Mesenchymal stem cell (in vitro differentiated cells and primary cell): ENCODE results near the gene SKAP2.
"Not testable (repeated sequence)": the region's sequence is repeated elsewhere in the genome, so short reads cannot be mapped to it uniquely, and the experiment has no call there.

Experiments
- DNase-seq: peaks from one replicate; pipeline ENCODE4 v3.0.0-alpha.2; 2013
- H2AFZ ChIP-seq: one replicate; pipeline ENCODE4 v1.6.1; 2013; ENCODE audit warnings: low read depth, mild to moderate bottlenecking, control low read depth, inconsistent platforms, low read length, moderate library complexity
- H2AK5ac ChIP-seq: 2 replicates; pipeline ENCODE4 v1.6.1; 2013; ENCODE audit warnings: low read length, moderate library complexity, mild to moderate bottlenecking, inconsistent platforms; ENCODE audit not compliant: severe bottlenecking
- H2BK120ac ChIP-seq: one replicate; pipeline ENCODE4 v1.6.1; 2013; ENCODE audit warnings: low read depth, mild to moderate bottlenecking, inconsistent platforms, low read length, moderate library complexity
- H2BK12ac ChIP-seq, 2 experiments: one replicate each; pipeline ENCODE4 v1.6.1; 2013; ENCODE audit warnings: inconsistent platforms in 2 of 2, low read length in 2 of 2, mild to moderate bottlenecking in 2 of 2, moderate library complexity in 2 of 2, control low read depth in 1 of 2
- H2BK15ac ChIP-seq: one replicate; pipeline ENCODE4 v1.6.1; 2013; ENCODE audit warnings: mild to moderate bottlenecking, low read depth, inconsistent platforms; ENCODE audit not compliant: poor library complexity, severe bottlenecking
- H2BK5ac ChIP-seq: 2 replicates; pipeline ENCODE4 v1.6.1; 2013; ENCODE audit warnings: low read depth, mild to moderate bottlenecking, low read length, control low read depth, inconsistent platforms; ENCODE audit not compliant: poor library complexity, severe bottlenecking
- H3K14ac ChIP-seq, 2 experiments: one replicate each; pipeline ENCODE4 v1.6.1; 2013; ENCODE audit warnings: inconsistent platforms in 2 of 2, low read length in 2 of 2, control low read depth in 1 of 2, mild to moderate bottlenecking in 1 of 2, moderate library complexity in 1 of 2
- H3K18ac ChIP-seq, 2 experiments: one replicate each; pipeline ENCODE4 v1.6.1; 2013; ENCODE audit warnings: inconsistent platforms in 2 of 2, low read length in 2 of 2, control low read depth in 1 of 2, low read depth in 1 of 2, mild to moderate bottlenecking in 1 of 2
- H3K23ac ChIP-seq, 2 experiments: one replicate each; pipeline ENCODE4 v1.6.1; 2013; ENCODE audit warnings: inconsistent platforms in 2 of 2, low read length in 2 of 2, mild to moderate bottlenecking in 2 of 2, moderate library complexity in 2 of 2, control low read depth in 1 of 2
- H3K27ac ChIP-seq: 2 replicates; pipeline ENCODE4 v1.5.1; 2013; ENCODE audit warnings: mild to moderate bottlenecking, moderate library complexity, low read length, control low read depth, inconsistent platforms; ENCODE audit not compliant: poor library complexity, severe bottlenecking
- H3K27me3 ChIP-seq, 2 experiments: 2 replicates each; pipeline versions ENCODE4 v1.6.1 to v1.7.0; 2013; ENCODE audit warnings: low read length in 2 of 2, mild to moderate bottlenecking in 2 of 2, moderate library complexity in 2 of 2, control low read depth in 1 of 2, inconsistent platforms in 1 of 2; ENCODE audit not compliant: control insufficient read depth in 1 of 2, insufficient read depth in 1 of 2
- H3K36me3 ChIP-seq, 2 experiments: 2 replicates each; pipeline versions ENCODE4 v1.6.1 to v1.7.0; 2013; ENCODE audit warnings: low read length in 2 of 2, control low read depth in 1 of 2, inconsistent platforms in 1 of 2, low read depth in 1 of 2, mild to moderate bottlenecking in 1 of 2; ENCODE audit not compliant: insufficient read depth in 2 of 2, control insufficient read depth in 1 of 2
- H3K4ac ChIP-seq, 2 experiments: one replicate each; pipeline ENCODE4 v1.6.1; 2013; ENCODE audit warnings: inconsistent platforms in 2 of 2, low read length in 2 of 2, mild to moderate bottlenecking in 2 of 2, moderate library complexity in 2 of 2, control low read depth in 1 of 2, low read depth in 1 of 2
- H3K4me1 ChIP-seq: 2 replicates; pipeline ENCODE4 v1.6.1; 2013; ENCODE audit warnings: low read depth, low read length, control low read depth; ENCODE audit not compliant: control insufficient read depth, insufficient read depth
- H3K4me2 ChIP-seq: 2 replicates; pipeline ENCODE4 v1.6.1; 2013; ENCODE audit warnings: low read length, mild to moderate bottlenecking, inconsistent platforms; ENCODE audit not compliant: poor library complexity, severe bottlenecking
- H3K4me3 ChIP-seq, 2 experiments: 2 replicates each; pipeline versions ENCODE4 v1.5.1 to v1.7.0; 2013; ENCODE audit warnings: low read length in 2 of 2, mild to moderate bottlenecking in 2 of 2, control low read depth in 1 of 2, low read depth in 1 of 2; ENCODE audit not compliant: insufficient read depth in 1 of 2
- H3K79me1 ChIP-seq: replicated peaks from 2 replicates; pipeline ENCODE4 v1.6.1; 2013; ENCODE audit warnings: mild to moderate bottlenecking, control low read depth, low read length, inconsistent platforms; ENCODE audit not compliant: poor library complexity, severe bottlenecking
- H3K9ac ChIP-seq: 2 replicates; pipeline ENCODE4 v1.7.0; 2013; ENCODE audit warnings: mild to moderate bottlenecking, low read length, moderate library complexity
- H3K9me3 ChIP-seq: 2 replicates; pipeline ENCODE4 v1.7.0; 2013; ENCODE audit warnings: mild to moderate bottlenecking, low read length; ENCODE audit not compliant: control insufficient read depth
- H4K8ac ChIP-seq: one replicate; pipeline ENCODE4 v1.6.1; 2013; ENCODE audit warnings: inconsistent platforms, mild to moderate bottlenecking, low read length, moderate library complexity
- H4K91ac ChIP-seq: one replicate; pipeline ENCODE4 v1.6.1; 2013; ENCODE audit warnings: mild to moderate bottlenecking, low read length, inconsistent platforms
- WGBS: methylation state at CpG from one replicate; pipeline ENCODE4 v1.1.7; 2013; ENCODE audit warnings: mixed read lengths; 5-methylcytosine and 5-hydroxymethylcytosine counted together

The SKAP2 gene

GRCh38 chr7:26842897-26843296 is 21.5 kb downstream of the SKAP2 start:
- Histone ChIP-seq H3K27ac (no peak overlapping the region), H3K36me3 (peaks cover 0 to 15% of the 10 kb centered on the region in 2 experiments), H4K91ac (no peak overlapping the region), H3K9ac (no peak overlapping the region), H3K4me3 (no peak overlapping the region), H3K4me1 (no peaks in the 10 kb centered on the region), H4K8ac (no peak overlapping the region), H2BK12ac (no peak overlapping the region), H3K14ac (no peak overlapping the region), H3K9me3 (no peaks in the 10 kb centered on the region), H3K23ac (no peak overlapping the region), H2BK5ac (no peak overlapping the region), H3K4me2 (no peak overlapping the region), H3K27me3 (no peaks in the 10 kb centered on the region), H3K79me1 (peaks cover 5% of the 10 kb centered on the region), H3K4ac (no peak overlapping the region), H2BK120ac (no peak overlapping the region), H2BK15ac (no peak overlapping the region), H2AK5ac (no peak overlapping the region), H2AFZ (no peak overlapping the region), H3K18ac (no peak overlapping the region)
- no peak for DNase-seq
- no CpG with 5 or more reads among the region's 2 CpGs for WGBS

GRCh38 chr7:26841003-26841739 is 23.2 kb downstream of the SKAP2 start:
- 73% methylated on average over 3 of the region's 4 CpGs for WGBS

GRCh38 chr7:26836793-26837192 is 27.6 kb downstream of the SKAP2 start:
- not testable (repeated sequence) for H4K91ac ChIP-seq, DNase-seq, H3K18ac ChIP-seq, H2BK15ac ChIP-seq, H2AK5ac ChIP-seq, H3K27me3 ChIP-seq, H3K79me1 ChIP-seq, H3K9ac ChIP-seq, H3K4me2 ChIP-seq, H3K14ac ChIP-seq, H3K4ac ChIP-seq, H4K8ac ChIP-seq, H2BK12ac ChIP-seq, H3K9me3 ChIP-seq, H2BK5ac ChIP-seq, H2AFZ ChIP-seq, H3K4me3 ChIP-seq, H3K4me1 ChIP-seq, H3K27ac ChIP-seq, H3K23ac ChIP-seq, H2BK120ac ChIP-seq
- H3K36me3 ChIP-seq, result peaks cover 0 to 27% of the 10 kb centered on the region in 2 experiments
- 97% methylated on average over 2 of the region's 3 CpGs for WGBS

More at GRCh38 chr7:26841003-26841739, 23.2 kb downstream of the SKAP2 start:
- Histone ChIP-seq H2BK120ac (no peak overlapping the region), H2BK15ac (no peak overlapping the region), H2AFZ (no peak overlapping the region), H2BK12ac (no peak overlapping the region), H2AK5ac (no peak overlapping the region), H2BK5ac (no peak overlapping the region), H3K9me3 (no peaks in the 10 kb centered on the region), H3K23ac (no peak overlapping the region), H3K14ac (no peak overlapping the region), H3K79me1 (peaks cover 8% of the 10 kb centered on the region), H3K4me1 (no peaks in the 10 kb centered on the region), H3K9ac (no peak overlapping the region), H3K27ac (no peak overlapping the region), H3K36me3 (peaks cover 0 to 20% of the 10 kb centered on the region in 2 experiments), H3K27me3 (no peaks in the 10 kb centered on the region), H3K4me2 (no peak overlapping the region), H4K91ac (no peak overlapping the region), H3K18ac (no peak overlapping the region), H3K4ac (no peak overlapping the region), H4K8ac (no peak overlapping the region), H3K4me3 (no peak overlapping the region)
- DNase-seq, result no peak

- WGBS, result no CpG with 5 or more reads among the region's 3 CpGs
- Histone ChIP-seq H3K27ac (no peak overlapping the region), H3K23ac (no peak overlapping the region), H3K36me3 (no peaks in the 10 kb centered on the region), H3K27me3 (no peaks in the 10 kb centered on the region), H3K79me1 (peaks cover 3% of the 10 kb centered on the region), H2BK120ac (no peak overlapping the region), H3K4me2 (no peak overlapping the region), H3K18ac (no peak overlapping the region), H2BK12ac (no peak overlapping the region), H2AK5ac (no peak overlapping the region), H3K14ac (no peak overlapping the region), H3K4me3 (no peak overlapping the region), H4K91ac (no peak overlapping the region), H2BK5ac (no peak overlapping the region), H2AFZ (no peak overlapping the region), H4K8ac (no peak overlapping the region), H3K4ac (no peak overlapping the region), H3K4me1 (no peaks in the 10 kb centered on the region), H3K9me3 (no peaks in the 10 kb centered on the region), H3K9ac (no peak overlapping the region), H2BK15ac (no peak overlapping the region)
- no peak for DNase-seq
These were observed 49.0 kb downstream of the SKAP2 start for GRCh38 chr7:26815426-26815825.
